WI38 (cell line): ENCODE data around the gene UNKL.
A peak's percentile ranks its signal among the peaks of the same experiment; 100 is the strongest.
"Not testable (repeated sequence)": the region's sequence is repeated elsewhere in the genome, so short reads cannot be mapped to it uniquely, and the experiment has no call there.

Experiments used
- H3K4me3 ChIP-seq: 2 replicates; pipeline ENCODE4 v1.5.1; 2011; ENCODE audit warnings: low read depth, mild to moderate bottlenecking, control low read depth, low read length
- CTCF ChIP-seq: IDR thresholded peaks from 2 replicates; pipeline ENCODE4 v1.5.1; 2012; ENCODE audit warnings: low read depth, mild to moderate bottlenecking, control low read depth, low read length

Gene UNKL

GRCh38 chr16:1333149-1333812 lies 81.2 kb downstream of the UNKL start, which contains the start of gene BAIAP3:
Gene BAIAP3 (plus strand): TSS chr16:1333645. CDS start chr16:1338550, 4,905 bp downstream.
- no peak for TF ChIP-seq CTCF
- peak within 1 kb of the TSS; percentile 35 for H3K4me3 ChIP-seq

- peak overlapping the region; percentile 35; the same call in 1 of the 2 replicates for H3K4me3 ChIP-seq
- no peak for TF ChIP-seq CTCF
Observed at GRCh38 chr16:1332618-1333148, 81.8 kb downstream of the UNKL start.

GRCh38 chr16:1331712-1332617 lies 82.5 kb downstream of the UNKL start:
- TF ChIP-seq CTCF, result no peak
- H3K4me3 ChIP-seq, result peak overlapping the region; percentile 9; the same call in 1 of the 2 replicates

- TF ChIP-seq CTCF, result no peak
- peak overlapping the region; percentile 9; the same call in 1 of the 2 replicates for H3K4me3 ChIP-seq
Observed at GRCh38 chr16:1330931-1331711, 83.4 kb downstream of the UNKL start.

GRCh38 chr16:1330260-1330914 lies 84.1 kb downstream of the UNKL start:
- no peak overlapping the region for H3K4me3 ChIP-seq
- TF ChIP-seq CTCF, result peak; percentile 53

- H3K4me3 ChIP-seq, result not testable (repeated sequence)
Observed at GRCh38 chr16:1328961-1329360, 85.5 kb downstream of the UNKL start.

GRCh38 chr16:1328136-1328535 lies 86.4 kb downstream of the UNKL start:
- not testable (repeated sequence) for H3K4me3 ChIP-seq
